Smooth muscle cell (in vitro differentiated cells): ENCODE data around the gene ADAMTS14. TPM values are rescaled to one million over a fixed set of nuclear protein-coding genes. Genes with fewer than 3 reads are reported as not detected.

Source experiments
- DNase-seq: peaks from one replicate; lab custom pipeline; 2025; ENCODE audit not compliant: unreplicated experiment; lab: John Stamatoyannopoulos, UW
- H2AFZ ChIP-seq: fragments of 200-600 bp; sonication (generic); 2 replicates; pipeline ENCODE4 v1.6.0; 2016; ENCODE audit warnings: antibody characterized with exemption, low read depth, mild to moderate bottlenecking
- H3F3A ChIP-seq: fragments of 200-600 bp; sonication (generic); 2 replicates; pipeline ENCODE4 v1.6.0; 2017; ENCODE audit warnings: antibody characterized with exemption, low read depth
- H3K27ac ChIP-seq: fragments of 200-600 bp; sonication (generic); 2 replicates; pipeline ENCODE4 v1.5.1; 2016; ENCODE audit warnings: low read depth, mild to moderate bottlenecking
- H3K27me3 ChIP-seq: fragments of 200-600 bp; sonication (generic); 2 replicates; pipeline ENCODE4 v1.6.1; 2016; ENCODE audit warnings: low read depth, mild to moderate bottlenecking
- H3K36me3 ChIP-seq: fragments of 200-600 bp; sonication (generic); 2 replicates; pipeline ENCODE4 v1.5.1; 2016; ENCODE audit warnings: low read depth
- H3K4me1 ChIP-seq: fragments of 200-600 bp; sonication (generic); 2 replicates; pipeline ENCODE4 v1.5.1; 2016; ENCODE audit warnings: low read depth
- H3K4me2 ChIP-seq: fragments of 200-600 bp; sonication (generic); 2 replicates; pipeline ENCODE4 v1.6.0; 2016; ENCODE audit warnings: mild to moderate bottlenecking
- H3K4me3 ChIP-seq: fragments of 200-600 bp; sonication (generic); 2 replicates; pipeline ENCODE4 v1.5.1; 2016; ENCODE audit warnings: mild to moderate bottlenecking
- H3K79me2 ChIP-seq: fragments of 200-600 bp; sonication (generic); 2 replicates; pipeline ENCODE4 v1.6.0; 2016; ENCODE audit warnings: low read depth, mild to moderate bottlenecking
- H3K9ac ChIP-seq: fragments of 200-600 bp; sonication (generic); 2 replicates; pipeline ENCODE4 v1.6.0; 2016; ENCODE audit warnings: low read depth
- H3K9me3 ChIP-seq: fragments of 200-600 bp; sonication (generic); replicated peaks from 2 replicates; pipeline ENCODE4 v1.5.1; 2016; ENCODE audit warnings: low read depth
- H4K20me1 ChIP-seq: fragments of 200-600 bp; sonication (generic); 2 replicates; pipeline ENCODE4 v1.6.0; 2016; ENCODE audit warnings: low read depth
- WGBS: methylation state at CpG from one replicate; pipeline ENCODE4 v1.1.7; 2016; ENCODE audit warnings: low lambda C conversion rate; 5-methylcytosine and 5-hydroxymethylcytosine counted together
- polyA plus RNA-seq: library from polyadenylated mRNA; unstranded; fragments of >200 nt; fragmentation: Nextera tagmentation; extraction: Ambion mirVana; gene quantifications from 2 replicates; pipeline ENCODE4 v1.2.1, GENCODE V29; 2016
- total RNA-seq: library from RNA; depleted of rRNA; stranded (reverse); fragments of >200 nt; gene quantifications from 2 replicates; pipeline ENCODE4 v1.2.3, GENCODE V29; 2014
- TF ChIP-seq, protein P1 (sequence below): fragments of 200-600 bp; sonication (generic); IDR thresholded peaks from 2 replicates; pipeline ENCODE4 v1.5.1; 2017; ENCODE audit warnings: borderline replicate concordance, mild to moderate bottlenecking, antibody characterized with exemption; ENCODE audit not compliant: insufficient read depth, poor library complexity, severe bottlenecking

Gene ADAMTS14
- total and polyA plus RNA-seq, 2 experiments from 2014 or later, result 6.3 to 10.1 TPM

DNA sequence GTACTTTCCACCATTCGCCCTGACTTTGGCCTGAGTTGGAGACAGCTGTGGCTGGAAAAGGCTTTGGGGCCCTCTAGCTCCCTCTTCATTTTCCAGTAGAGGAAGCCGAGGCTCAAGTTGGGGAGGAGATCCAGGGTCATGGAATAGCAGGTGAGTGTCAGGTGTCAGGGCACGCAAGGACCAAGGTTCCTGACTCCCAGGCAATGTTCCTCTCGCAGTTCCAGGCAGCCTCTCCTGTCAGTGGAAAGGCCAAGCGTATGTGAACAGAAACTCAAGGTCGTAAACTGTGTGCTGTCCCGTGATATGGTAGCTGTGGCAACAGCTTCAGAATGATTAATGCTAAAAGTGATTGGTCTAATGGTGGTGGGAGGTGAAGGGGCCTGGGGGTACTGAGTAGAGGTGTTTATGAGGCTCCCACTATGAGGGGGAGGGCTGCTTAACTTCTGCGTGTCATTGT is 13.2 kb downstream of the ADAMTS14 start:
- H3K79me2 ChIP-seq, result no peaks in the 10 kb centered on the region
- DNase-seq, result no peak
- H3K4me2 ChIP-seq, result no peak overlapping the region
- H3K4me3 ChIP-seq, result no peak overlapping the region
- no peaks in the 10 kb centered on the region for H3K36me3 ChIP-seq
- H3K27ac ChIP-seq, result peak overlapping the region; percentile 29
- H3K4me1 ChIP-seq, result no peaks in the 10 kb centered on the region
- no peaks in the 10 kb centered on the region for H3K27me3 ChIP-seq
- no peak overlapping the region for H2AFZ ChIP-seq
- TF ChIP-seq, protein P1, sequence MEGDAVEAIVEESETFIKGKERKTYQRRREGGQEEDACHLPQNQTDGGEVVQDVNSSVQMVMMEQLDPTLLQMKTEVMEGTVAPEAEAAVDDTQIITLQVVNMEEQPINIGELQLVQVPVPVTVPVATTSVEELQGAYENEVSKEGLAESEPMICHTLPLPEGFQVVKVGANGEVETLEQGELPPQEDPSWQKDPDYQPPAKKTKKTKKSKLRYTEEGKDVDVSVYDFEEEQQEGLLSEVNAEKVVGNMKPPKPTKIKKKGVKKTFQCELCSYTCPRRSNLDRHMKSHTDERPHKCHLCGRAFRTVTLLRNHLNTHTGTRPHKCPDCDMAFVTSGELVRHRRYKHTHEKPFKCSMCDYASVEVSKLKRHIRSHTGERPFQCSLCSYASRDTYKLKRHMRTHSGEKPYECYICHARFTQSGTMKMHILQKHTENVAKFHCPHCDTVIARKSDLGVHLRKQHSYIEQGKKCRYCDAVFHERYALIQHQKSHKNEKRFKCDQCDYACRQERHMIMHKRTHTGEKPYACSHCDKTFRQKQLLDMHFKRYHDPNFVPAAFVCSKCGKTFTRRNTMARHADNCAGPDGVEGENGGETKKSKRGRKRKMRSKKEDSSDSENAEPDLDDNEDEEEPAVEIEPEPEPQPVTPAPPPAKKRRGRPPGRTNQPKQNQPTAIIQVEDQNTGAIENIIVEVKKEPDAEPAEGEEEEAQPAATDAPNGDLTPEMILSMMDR, result no peak
- no peak overlapping the region for H3K9ac ChIP-seq
- no peaks in the 10 kb centered on the region for H3F3A ChIP-seq
- no peaks in the 10 kb centered on the region for H4K20me1 ChIP-seq
- no peaks in the 10 kb centered on the region for H3K9me3 ChIP-seq
- WGBS, result 45% methylated on average over 8 of the region's 8 CpGs

DNA sequence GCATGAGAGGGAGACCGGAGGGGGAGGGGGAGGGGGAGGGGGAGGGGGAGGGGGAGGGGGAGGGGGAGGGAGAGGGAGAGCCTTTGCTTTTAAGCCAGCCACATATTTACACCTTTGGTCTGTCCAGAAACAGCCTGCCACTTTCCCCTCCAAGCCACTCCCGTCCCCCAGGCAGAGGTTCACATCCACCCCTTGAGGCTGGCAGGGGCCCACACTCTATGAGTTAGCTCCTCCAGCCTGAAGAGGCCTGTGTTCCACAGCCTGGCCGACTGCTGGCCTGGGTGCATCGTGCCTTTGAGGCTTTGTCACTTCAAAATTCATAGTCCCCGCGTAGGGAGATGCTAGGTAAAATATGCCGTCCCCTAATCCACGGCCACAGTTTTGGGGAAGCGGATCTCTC is 16.5 kb downstream of the ADAMTS14 start:
- Histone ChIP-seq H3K79me2 (no peaks in the 10 kb centered on the region), H3K4me2 (no peak overlapping the region), H3K9me3 (no peaks in the 10 kb centered on the region), H4K20me1 (no peaks in the 10 kb centered on the region), H3K27ac (no peak overlapping the region), H3K36me3 (no peaks in the 10 kb centered on the region), H3K27me3 (no peaks in the 10 kb centered on the region), H3K4me3 (no peak overlapping the region), H2AFZ (no peak overlapping the region), H3F3A (no peaks in the 10 kb centered on the region), H3K9ac (no peak overlapping the region), H3K4me1 (no peaks in the 10 kb centered on the region)
- TF ChIP-seq, protein P1, result no peak
- DNase-seq, result no peak
- WGBS, result 98% methylated on average over 5 of the region's 9 CpGs

DNA sequence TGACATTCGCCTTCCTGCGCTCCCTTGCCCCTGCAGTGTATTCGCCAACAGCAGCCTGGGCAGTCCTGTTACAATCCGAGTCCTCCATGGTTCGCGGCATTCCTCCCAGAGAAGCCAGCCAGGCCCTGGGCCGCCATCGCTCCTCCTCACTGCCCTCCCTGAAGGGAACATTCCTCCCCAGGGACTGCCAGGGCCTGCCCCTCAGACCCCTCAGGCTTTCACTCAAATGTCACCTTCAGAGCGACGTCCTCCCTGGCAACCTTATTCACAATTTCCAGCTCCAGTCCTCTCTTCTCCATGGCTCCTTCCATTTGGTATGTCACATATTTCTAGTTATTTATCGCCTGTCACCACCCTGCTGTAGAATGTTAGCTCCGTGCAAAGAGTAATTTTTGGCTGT is 17.4 kb downstream of the ADAMTS14 start:
- DNase-seq, result no peak
- H3K27ac ChIP-seq, result no peak overlapping the region
- no peaks in the 10 kb centered on the region for H4K20me1 ChIP-seq
- H3K79me2 ChIP-seq, result no peaks in the 10 kb centered on the region
- TF ChIP-seq, protein P1, result no peak
- H3K4me2 ChIP-seq, result no peak overlapping the region
- H2AFZ ChIP-seq, result no peak overlapping the region
- H3K9ac ChIP-seq, result no peak overlapping the region
- H3K27me3 ChIP-seq, result no peaks in the 10 kb centered on the region
- 96% methylated on average over 12 of the region's 12 CpGs for WGBS
- H3K4me3 ChIP-seq, result no peak overlapping the region
- H3K4me1 ChIP-seq, result no peaks in the 10 kb centered on the region
- no peaks in the 10 kb centered on the region for H3F3A ChIP-seq
- H3K9me3 ChIP-seq, result no peaks in the 10 kb centered on the region
- no peaks in the 10 kb centered on the region for H3K36me3 ChIP-seq

DNA sequence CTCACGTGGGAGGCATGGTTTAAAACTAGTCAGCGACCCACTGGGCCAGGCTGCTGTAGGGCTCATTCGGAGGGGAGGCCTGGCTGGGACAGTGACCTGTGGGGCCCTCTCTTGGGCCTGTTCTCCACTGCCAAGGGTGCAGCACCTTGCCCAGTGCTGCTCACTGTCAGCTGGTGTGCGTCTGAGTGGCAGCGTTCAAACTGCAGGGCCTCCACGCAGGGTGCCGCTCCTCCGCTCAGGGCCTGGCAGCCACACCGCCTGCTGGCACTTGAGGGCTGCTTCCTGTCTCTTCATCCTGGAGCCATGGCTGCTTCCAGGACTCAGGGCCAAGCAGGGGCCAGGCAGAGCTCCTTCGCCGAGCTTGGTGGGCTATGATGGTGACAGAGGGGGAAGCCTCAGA is 18.3 kb downstream of the ADAMTS14 start:
- H3K79me2 ChIP-seq, result no peaks in the 10 kb centered on the region
- no peak overlapping the region for H3K4me2 ChIP-seq
- WGBS, result 90% methylated on average over 6 of the region's 11 CpGs
- no peak overlapping the region for H3K27ac ChIP-seq
- H3K9me3 ChIP-seq, result no peaks in the 10 kb centered on the region
- no peaks in the 10 kb centered on the region for H3K36me3 ChIP-seq
- no peak overlapping the region for H3K9ac ChIP-seq
- no peak overlapping the region for H2AFZ ChIP-seq
- no peaks in the 10 kb centered on the region for H3F3A ChIP-seq
- H3K4me3 ChIP-seq, result no peak overlapping the region
- DNase-seq, result no peak
- TF ChIP-seq, protein P1, result no peak
- H3K27me3 ChIP-seq, result no peaks in the 10 kb centered on the region
- no peaks in the 10 kb centered on the region for H4K20me1 ChIP-seq
- no peaks in the 10 kb centered on the region for H3K4me1 ChIP-seq
